Measurements from ENCODE around the gene NBEA. TPM values are rescaled to one million over a fixed set of nuclear protein-coding genes. Genes with fewer than 3 reads are reported as not detected.

NBEA gene
- total and polyA plus RNA-seq, 2 experiments from 2014 or later, result 2.6 to 12.3 TPM

- H2AFZ ChIP-seq, result peak overlapping the region; percentile 96
- H3K27ac ChIP-seq, result no peak overlapping the region
- H3K9me2 ChIP-seq (replicated peaks; ENCODE audit: insufficient read depth), result no peaks in the 10 kb centered on the region
- H3K79me2 ChIP-seq, result peaks cover 20% of the 10 kb centered on the region
- H3K4me1 ChIP-seq (ENCODE audit: insufficient read depth), result no peaks in the 10 kb centered on the region
- TF ChIP-seq EZH2phosphoT487 (IDR thresholded peaks at IDR 0.05; ENCODE audit: low read depth, severe bottlenecking, unreplicated experiment) (no peak), CTCF (IDR thresholded peaks at IDR 0.05; ENCODE audit: poor library complexity) (no peak), EZH2 (IDR thresholded peaks at IDR 0.05; ENCODE audit: borderline replicate concordance) (no peak)
- H3K4me2 ChIP-seq, result peak overlapping the region; percentile 92
- WGBS (ENCODE audit: low lambda C conversion rate, missing lambda C conversion rate), result 17% methylated on average over 10 of the region's 10 CpGs
- H3K36me3 ChIP-seq (replicated peaks; ENCODE audit: insufficient read depth, low read depth), result no peaks in the 10 kb centered on the region
- H3K9me3 ChIP-seq (ENCODE audit: low read depth), result no peaks in the 10 kb centered on the region
- no peak for DNase-seq (ENCODE audit: low spot score)
- H3K27me3 ChIP-seq, result peaks cover 2% of the 10 kb centered on the region
- peak overlapping the region; percentile 96 for H3K4me3 ChIP-seq
- H4K20me1 ChIP-seq (ENCODE audit: insufficient read depth, poor library complexity, severe bottlenecking), result peaks cover 3% of the 10 kb centered on the region
Observed at GRCh38 chr13:34943436-34944273, 1.6 kb downstream of the NBEA start.

- H3K79me2 ChIP-seq, result peaks cover 20% of the 10 kb centered on the region
- no peak overlapping the region for H3K27ac ChIP-seq
- no peaks in the 10 kb centered on the region for H3K36me3 ChIP-seq (replicated peaks; ENCODE audit: insufficient read depth, low read depth)
- TF ChIP-seq CTCF (IDR thresholded peaks at IDR 0.05; ENCODE audit: poor library complexity), result no peak
- no peak for TF ChIP-seq EZH2 (IDR thresholded peaks at IDR 0.05; ENCODE audit: borderline replicate concordance)
- TF ChIP-seq EZH2phosphoT487 (IDR thresholded peaks at IDR 0.05; ENCODE audit: low read depth, severe bottlenecking, unreplicated experiment), result no peak
- peaks cover 3% of the 10 kb centered on the region for H4K20me1 ChIP-seq (ENCODE audit: insufficient read depth, poor library complexity, severe bottlenecking)
- no peak for DNase-seq (ENCODE audit: low spot score)
- no peaks in the 10 kb centered on the region for H3K9me3 ChIP-seq (ENCODE audit: low read depth)
- H3K4me3 ChIP-seq, result no peak overlapping the region
- no peaks in the 10 kb centered on the region for H3K27me3 ChIP-seq
- peak overlapping the region; percentile 92 for H3K4me2 ChIP-seq
- no peaks in the 10 kb centered on the region for H3K9me2 ChIP-seq (replicated peaks; ENCODE audit: insufficient read depth)
- no peak overlapping the region for H2AFZ ChIP-seq
- 39% methylated on average over 2 of the region's 2 CpGs for WGBS (ENCODE audit: low lambda C conversion rate, missing lambda C conversion rate)
- no peaks in the 10 kb centered on the region for H3K4me1 ChIP-seq (ENCODE audit: insufficient read depth)
Observed at GRCh38 chr13:34944274-34944634, 2.2 kb downstream of the NBEA start.

- DNase-seq (ENCODE audit: low spot score), result no peak
- peak overlapping the region; percentile 92 for H3K4me2 ChIP-seq
- no peaks in the 10 kb centered on the region for H3K9me3 ChIP-seq (ENCODE audit: low read depth)
- H2AFZ ChIP-seq, result no peak overlapping the region
- H3K4me1 ChIP-seq (ENCODE audit: insufficient read depth), result no peaks in the 10 kb centered on the region
- no peak overlapping the region for H3K27ac ChIP-seq
- H3K36me3 ChIP-seq (replicated peaks; ENCODE audit: insufficient read depth, low read depth), result no peaks in the 10 kb centered on the region
- H3K79me2 ChIP-seq, result peaks cover 20% of the 10 kb centered on the region
- no peaks in the 10 kb centered on the region for H3K27me3 ChIP-seq
- no peaks in the 10 kb centered on the region for H3K9me2 ChIP-seq (replicated peaks; ENCODE audit: insufficient read depth)
- TF ChIP-seq EZH2phosphoT487 (IDR thresholded peaks at IDR 0.05; ENCODE audit: low read depth, severe bottlenecking, unreplicated experiment), result no peak
- TF ChIP-seq CTCF (IDR thresholded peaks at IDR 0.05; ENCODE audit: poor library complexity), result no peak
- TF ChIP-seq EZH2 (IDR thresholded peaks at IDR 0.05; ENCODE audit: borderline replicate concordance), result no peak
- 44% methylated on average over 2 of the region's 2 CpGs for WGBS (ENCODE audit: low lambda C conversion rate, missing lambda C conversion rate)
- H3K4me3 ChIP-seq, result no peak overlapping the region
- peaks cover 3% of the 10 kb centered on the region for H4K20me1 ChIP-seq (ENCODE audit: insufficient read depth, poor library complexity, severe bottlenecking)
Observed at GRCh38 chr13:34944751-34945150, 2.7 kb downstream of the NBEA start.

All from hepatocyte (in vitro differentiated cells).